WTC11 (cell line): ENCODE measurements around the gene MLXIPL. TPM values are rescaled to one million over a fixed set of nuclear protein-coding genes. Genes with fewer than 3 reads are reported as not detected.
A peak's percentile ranks its signal among the peaks of the same experiment; 100 is the strongest.
"Not testable (repeated sequence)": the region's sequence is repeated elsewhere in the genome, so short reads cannot be mapped to it uniquely, and the experiment has no call there.

Source experiments
- ATAC-seq: fragments of 200-7000 bp; cut with Tn5 transposase; 2 replicates; pipeline ENCODE4 v1.10.0; 2021; ENCODE audit warnings: mild to moderate bottlenecking, moderate library complexity
- CTCF ChIA-PET: fragments of 300-600 bp; sonication (Branson Sonifier 250); formaldehyde crosslinking; loops from one replicate; lab custom pipeline; 2021; ENCODE audit warnings: antibody characterized with exemption; lab: Charles Lee
- POLR2A ChIA-PET: fragments of 350-600 bp; sonication (Branson Sonifier 250); formaldehyde crosslinking; loops from one replicate; lab custom pipeline; 2021; ENCODE audit warnings: antibody characterized with exemption; lab: Charles Lee
- DNase-seq: peaks from one replicate; pipeline ENCODE4 v3.0.0; 2021; ENCODE audit warnings: low spot score
- H3K27ac Mint-ChIP-seq: 2 replicates; pipeline ENCODE4 v1.8.0; 2021; ENCODE audit warnings: mixed read lengths
- H3K27me3 Mint-ChIP-seq: 2 replicates; pipeline ENCODE4 v1.8.0; 2021; ENCODE audit warnings: low read depth, mild to moderate bottlenecking, moderate library complexity, mixed read lengths
- H3K36me3 Mint-ChIP-seq: 2 replicates; pipeline ENCODE4 v1.8.0; 2021; ENCODE audit warnings: mixed read lengths
- H3K4me1 Mint-ChIP-seq: 2 replicates; pipeline ENCODE4 v1.8.0; 2022; ENCODE audit warnings: mixed read lengths
- H3K4me3 Mint-ChIP-seq: 2 replicates; pipeline ENCODE4 v1.8.0; 2021; ENCODE audit warnings: mild to moderate bottlenecking, moderate library complexity, mixed read lengths
- H3K9me3 Mint-ChIP-seq: 2 replicates; pipeline ENCODE4 v1.8.0; 2021; ENCODE audit warnings: mixed read lengths
- FOXP1 ChIP-seq: sonication (generic); formaldehyde crosslinking; IDR thresholded peaks from 2 replicates; pipeline ENCODE4 v1.8.0; 2022; ENCODE audit warnings: missing genetic modification reagents, mild to moderate bottlenecking, moderate library complexity, borderline replicate concordance
- GABPB1 ChIP-seq: sonication (generic); formaldehyde crosslinking; IDR thresholded peaks from 2 replicates; pipeline ENCODE4 v1.8.1; 2023; ENCODE audit warnings: mild to moderate bottlenecking, missing genetic modification reagents
- GTF2I ChIP-seq: fragments of 250-450 bp; sonication (Bioruptor Pico); conservative IDR thresholded peaks from 2 replicates; pipeline ENCODE4 v1.4.0; 2021; ENCODE audit warnings: mild to moderate bottlenecking
- HMGA2 ChIP-seq: fragments of 250-450 bp; sonication (Bioruptor Pico); IDR thresholded peaks from 2 replicates; pipeline ENCODE4 v1.4.0; 2021; ENCODE audit warnings: mild to moderate bottlenecking, moderate library complexity
- MXD4 ChIP-seq: fragments of 250-450 bp; sonication (Bioruptor Pico); IDR thresholded peaks from 2 replicates; pipeline ENCODE4 v1.8.0; 2021; ENCODE audit warnings: mild to moderate bottlenecking, moderate library complexity, borderline replicate concordance
- PRRX2 ChIP-seq: fragments of 250-450 bp; sonication (Bioruptor Pico); IDR thresholded peaks from 2 replicates; pipeline ENCODE4 v1.8.0; 2021; ENCODE audit warnings: mild to moderate bottlenecking
- SOX15 ChIP-seq: fragments of 250-450 bp; sonication (Bioruptor Pico); IDR thresholded peaks from 2 replicates; pipeline ENCODE4 v1.9.0; 2021; ENCODE audit warnings: mild to moderate bottlenecking
- SP1 ChIP-seq: sonication (generic); formaldehyde crosslinking; conservative IDR thresholded peaks from 2 replicates; pipeline ENCODE4 v1.8.1; 2022; ENCODE audit warnings: missing genetic modification reagents
- ZNF121 ChIP-seq: sonication (generic); formaldehyde crosslinking; IDR thresholded peaks from 2 replicates; pipeline ENCODE4 v1.8.0; 2023; ENCODE audit warnings: missing genetic modification reagents
- ZNF232 ChIP-seq: sonication (generic); formaldehyde crosslinking; IDR thresholded peaks from 2 replicates; pipeline ENCODE4 v1.8.0; 2022; ENCODE audit warnings: mild to moderate bottlenecking, missing genetic modification reagents
- total RNA-seq: library from RNA; stranded (reverse); gene quantifications from 3 replicates; pipeline ENCODE4 v1.2.3, GENCODE V29; 2021
- TF ChIP-seq, protein P1 (sequence below): sonication (generic); formaldehyde crosslinking; IDR thresholded peaks from 2 replicates; pipeline ENCODE4 v1.8.0; 2023; ENCODE audit warnings: missing genetic modification reagents
- TF ChIP-seq, protein P2 (sequence below): sonication (generic); formaldehyde crosslinking; IDR thresholded peaks from 2 replicates; pipeline ENCODE4 v1.8.1; 2023; ENCODE audit warnings: mild to moderate bottlenecking, moderate library complexity, missing genetic modification reagents
- TF ChIP-seq, protein P3 (sequence below): sonication (generic); formaldehyde crosslinking; IDR thresholded peaks from 2 replicates; pipeline ENCODE4 v1.8.0; 2023; ENCODE audit warnings: missing genetic modification reagents, mild to moderate bottlenecking, borderline replicate concordance
- TF ChIP-seq, protein P4 (sequence below): sonication (generic); formaldehyde crosslinking; IDR thresholded peaks from 2 replicates; pipeline ENCODE4 v1.8.1; 2022; ENCODE audit warnings: mild to moderate bottlenecking, moderate library complexity, missing genetic modification reagents
- TF ChIP-seq, protein P5 (sequence below): sonication (generic); formaldehyde crosslinking; IDR thresholded peaks from 2 replicates; pipeline ENCODE4 v1.8.0; 2022; ENCODE audit warnings: mild to moderate bottlenecking, missing genetic modification reagents
- TF ChIP-seq, protein P6 (sequence below): fragments of 250-450 bp; sonication (Bioruptor Pico); IDR thresholded peaks from 2 replicates; pipeline ENCODE4 v1.9.0; 2021; ENCODE audit warnings: moderate library complexity, mild to moderate bottlenecking, inconsistent platforms, borderline replicate concordance

MLXIPL gene
- total RNA-seq, 1 experiment from 2014 or later = 20.4 TPM

DNA sequence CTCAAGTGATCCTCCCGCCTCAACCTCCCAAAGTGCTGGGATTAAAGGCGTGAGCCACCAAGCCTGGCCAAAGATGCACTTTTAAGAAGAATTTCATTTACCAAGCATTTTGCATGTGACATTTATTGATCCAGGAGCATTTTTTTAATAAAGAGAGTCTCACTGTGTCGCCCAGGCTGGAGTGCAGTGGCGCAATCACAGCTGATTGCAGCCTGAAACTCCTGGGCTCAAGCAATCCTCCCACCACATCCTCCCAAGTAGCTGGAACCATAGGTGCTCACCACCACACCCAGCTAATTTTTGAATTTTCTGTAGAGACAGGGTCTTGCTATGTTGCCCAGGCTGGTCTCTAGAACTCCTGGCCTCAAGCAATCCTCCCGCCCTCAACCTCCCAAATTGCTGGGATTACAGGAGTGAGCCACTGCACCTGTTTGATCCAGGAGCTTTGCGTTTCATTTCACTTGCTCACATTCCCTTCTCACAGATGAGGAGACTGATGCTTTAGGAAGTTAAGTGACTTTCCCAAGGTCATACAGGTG lies 41.6 kb downstream of the MLXIPL start:
- TF ChIP-seq, protein P1, sequence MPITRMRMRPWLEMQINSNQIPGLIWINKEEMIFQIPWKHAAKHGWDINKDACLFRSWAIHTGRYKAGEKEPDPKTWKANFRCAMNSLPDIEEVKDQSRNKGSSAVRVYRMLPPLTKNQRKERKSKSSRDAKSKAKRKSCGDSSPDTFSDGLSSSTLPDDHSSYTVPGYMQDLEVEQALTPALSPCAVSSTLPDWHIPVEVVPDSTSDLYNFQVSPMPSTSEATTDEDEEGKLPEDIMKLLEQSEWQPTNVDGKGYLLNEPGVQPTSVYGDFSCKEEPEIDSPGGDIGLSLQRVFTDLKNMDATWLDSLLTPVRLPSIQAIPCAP (CRISPR knock-in tag) = no peak
- TF ChIP-seq ZNF121 (CRISPR knock-in tag) = peak; percentile 57; the same call in 1 of the 2 replicates
- ChIA-PET POLR2A (no interaction called here), CTCF (no interaction called here)
- ATAC-seq = no peak
- no peak for DNase-seq
- Mint-ChIP-seq H3K4me3 (no peak overlapping the region), H3K9me3 (no peaks in the 10 kb centered on the region), H3K27me3 (peaks cover 76% of the 10 kb centered on the region), H3K36me3 (no peaks in the 10 kb centered on the region), H3K4me1 (peaks cover 8% of the 10 kb centered on the region), H3K27ac (no peak overlapping the region)

DNA sequence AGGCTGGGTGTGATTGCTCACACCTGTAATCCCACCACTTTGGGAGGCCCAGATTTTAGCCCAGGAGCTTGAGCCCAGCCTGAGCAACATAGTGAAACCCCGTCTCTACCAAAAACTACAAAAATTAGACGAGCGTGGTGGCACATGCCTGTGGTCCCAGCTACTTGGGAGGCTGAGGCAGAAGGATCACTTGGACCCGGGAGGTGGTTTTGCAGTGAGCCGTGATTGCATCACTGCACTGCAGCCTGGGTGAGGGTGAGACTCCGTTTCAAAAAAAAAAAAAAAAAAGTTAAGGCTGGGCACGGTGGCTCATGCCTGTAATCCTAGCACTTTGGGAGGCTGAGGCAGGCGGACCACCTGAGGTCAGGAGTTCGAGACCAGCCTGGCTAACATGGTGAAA lies 43.3 kb downstream of the MLXIPL start:
- H3K36me3 Mint-ChIP-seq, ATAC-seq, H3K4me3 Mint-ChIP-seq, DNase-seq, H3K27ac Mint-ChIP-seq, H3K9me3 Mint-ChIP-seq, POLR2A ChIA-PET: not testable (repeated sequence)
- CTCF ChIA-PET = interaction anchor here (0.7 to 0.9 kb wide), 2 partner anchors 20 to 26 kb away, joined by 3 read pairs; no protein-coding TSS in a partner anchor
- peaks cover 63% of the 10 kb centered on the region for H3K27me3 Mint-ChIP-seq
- peaks cover 16% of the 10 kb centered on the region for H3K4me1 Mint-ChIP-seq

DNA sequence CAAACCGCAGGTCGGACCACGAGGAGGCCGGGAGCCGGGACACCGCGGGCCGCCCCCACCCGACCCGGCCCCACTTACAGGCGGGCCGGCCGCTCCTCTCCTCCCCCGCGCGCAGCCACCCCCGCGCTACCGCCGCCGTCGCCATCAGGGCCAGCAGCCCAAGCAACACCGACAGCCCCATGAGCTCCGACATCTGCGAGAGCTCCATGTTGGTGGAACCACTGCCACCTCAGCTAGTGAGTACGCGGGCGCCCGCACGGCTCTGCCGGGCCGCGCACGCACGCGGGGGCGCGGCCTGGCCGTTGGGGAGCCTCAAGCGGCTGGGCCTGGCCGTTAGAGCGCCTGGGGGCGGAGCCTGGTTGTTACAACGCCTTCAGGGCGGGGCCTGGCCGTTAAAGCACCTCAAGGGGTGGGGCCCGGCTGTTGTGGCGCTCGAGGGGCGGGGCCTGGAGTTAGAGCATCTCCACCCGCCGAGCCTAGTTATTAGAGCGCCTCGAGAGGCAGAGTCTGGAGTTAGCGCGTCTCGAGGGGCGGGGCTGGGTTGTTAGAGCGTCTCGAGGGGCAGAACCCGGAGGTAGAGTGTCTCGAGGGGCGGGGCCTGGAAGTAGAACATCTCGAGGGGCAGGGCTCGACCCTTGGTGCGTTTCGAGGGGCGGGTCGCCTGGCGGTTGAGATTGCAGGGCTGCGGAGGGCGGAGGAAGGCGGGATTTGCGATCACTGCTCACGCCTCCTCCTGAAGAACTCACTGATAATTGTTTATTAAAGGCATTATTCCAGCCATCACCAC lies 45.8 kb downstream of the MLXIPL start, which contains the start of gene TBL2:
Gene TBL2, minus strand, starts transcription at position 238 of the 787 bp plus-strand sequence. Its CDS starts 30 bp downstream, at position 208.
- DNase-seq (peak; percentile 99), ATAC-seq (peak; percentile 93)
- Mint-ChIP-seq H3K4me3 (peak within 1 kb of the TSS; percentile 86), H3K27ac (peak within 1 kb of the TSS; percentile 94), H3K4me1 (peaks cover 16% of the 10 kb centered on the region), H3K27me3 (peaks cover 45% of the 10 kb centered on the region), H3K9me3 (no peaks in the 10 kb centered on the region), H3K36me3 (peaks cover 14% of the 10 kb centered on the region)
- ChIA-PET POLR2A (interaction anchor here (0.5 to 2.6 kb wide), 4 partner anchors 11 to 140 kb away, joined by 3 to 12 read pairs (median 3); partner anchors contain the start of gene BAZ1B), CTCF (interaction anchor here (0.5 to 1.4 kb wide), 10 partner anchors 9 to 560 kb away, joined by 3 to 12 read pairs (median 4); partner anchors contain the start of genes BAZ1B and VPS37D)
- TF ChIP-seq MXD4 (CRISPR knock-in tag) (no peak), SP1 (CRISPR knock-in tag) (peak; percentile 84), GTF2I (CRISPR knock-in tag) (no peak), GABPB1 (peak; percentile 41; the same call in 1 of the 2 replicates), PRRX2 (CRISPR knock-in tag) (no peak), HMGA2 (CRISPR knock-in tag) (no peak), SOX15 (CRISPR knock-in tag) (no peak), FOXP1 (no peak; the same call in 1 of the 2 replicates), ZNF232 (CRISPR knock-in tag) (no peak)
- TF ChIP-seq, protein P2, sequence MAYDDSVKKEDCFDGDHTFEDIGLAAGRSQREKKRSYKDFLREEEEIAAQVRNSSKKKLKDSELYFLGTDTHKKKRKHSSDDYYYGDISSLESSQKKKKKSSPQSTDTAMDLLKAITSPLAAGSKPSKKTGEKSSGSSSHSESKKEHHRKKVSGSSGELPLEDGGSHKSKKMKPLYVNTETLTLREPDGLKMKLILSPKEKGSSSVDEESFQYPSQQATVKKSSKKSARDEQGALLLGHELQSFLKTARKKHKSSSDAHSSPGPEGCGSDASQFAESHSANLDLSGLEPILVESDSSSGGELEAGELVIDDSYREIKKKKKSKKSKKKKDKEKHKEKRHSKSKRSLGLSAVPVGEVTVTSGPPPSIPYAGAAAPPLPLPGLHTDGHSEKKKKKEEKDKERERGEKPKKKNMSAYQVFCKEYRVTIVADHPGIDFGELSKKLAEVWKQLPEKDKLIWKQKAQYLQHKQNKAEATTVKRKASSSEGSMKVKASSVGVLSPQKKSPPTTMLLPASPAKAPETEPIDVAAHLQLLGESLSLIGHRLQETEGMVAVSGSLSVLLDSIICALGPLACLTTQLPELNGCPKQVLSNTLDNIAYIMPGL (CRISPR knock-in tag) = 0 out of 2 replicates have a peak, but pooled peaks have one; percentile 48
- TF ChIP-seq, protein P3, sequence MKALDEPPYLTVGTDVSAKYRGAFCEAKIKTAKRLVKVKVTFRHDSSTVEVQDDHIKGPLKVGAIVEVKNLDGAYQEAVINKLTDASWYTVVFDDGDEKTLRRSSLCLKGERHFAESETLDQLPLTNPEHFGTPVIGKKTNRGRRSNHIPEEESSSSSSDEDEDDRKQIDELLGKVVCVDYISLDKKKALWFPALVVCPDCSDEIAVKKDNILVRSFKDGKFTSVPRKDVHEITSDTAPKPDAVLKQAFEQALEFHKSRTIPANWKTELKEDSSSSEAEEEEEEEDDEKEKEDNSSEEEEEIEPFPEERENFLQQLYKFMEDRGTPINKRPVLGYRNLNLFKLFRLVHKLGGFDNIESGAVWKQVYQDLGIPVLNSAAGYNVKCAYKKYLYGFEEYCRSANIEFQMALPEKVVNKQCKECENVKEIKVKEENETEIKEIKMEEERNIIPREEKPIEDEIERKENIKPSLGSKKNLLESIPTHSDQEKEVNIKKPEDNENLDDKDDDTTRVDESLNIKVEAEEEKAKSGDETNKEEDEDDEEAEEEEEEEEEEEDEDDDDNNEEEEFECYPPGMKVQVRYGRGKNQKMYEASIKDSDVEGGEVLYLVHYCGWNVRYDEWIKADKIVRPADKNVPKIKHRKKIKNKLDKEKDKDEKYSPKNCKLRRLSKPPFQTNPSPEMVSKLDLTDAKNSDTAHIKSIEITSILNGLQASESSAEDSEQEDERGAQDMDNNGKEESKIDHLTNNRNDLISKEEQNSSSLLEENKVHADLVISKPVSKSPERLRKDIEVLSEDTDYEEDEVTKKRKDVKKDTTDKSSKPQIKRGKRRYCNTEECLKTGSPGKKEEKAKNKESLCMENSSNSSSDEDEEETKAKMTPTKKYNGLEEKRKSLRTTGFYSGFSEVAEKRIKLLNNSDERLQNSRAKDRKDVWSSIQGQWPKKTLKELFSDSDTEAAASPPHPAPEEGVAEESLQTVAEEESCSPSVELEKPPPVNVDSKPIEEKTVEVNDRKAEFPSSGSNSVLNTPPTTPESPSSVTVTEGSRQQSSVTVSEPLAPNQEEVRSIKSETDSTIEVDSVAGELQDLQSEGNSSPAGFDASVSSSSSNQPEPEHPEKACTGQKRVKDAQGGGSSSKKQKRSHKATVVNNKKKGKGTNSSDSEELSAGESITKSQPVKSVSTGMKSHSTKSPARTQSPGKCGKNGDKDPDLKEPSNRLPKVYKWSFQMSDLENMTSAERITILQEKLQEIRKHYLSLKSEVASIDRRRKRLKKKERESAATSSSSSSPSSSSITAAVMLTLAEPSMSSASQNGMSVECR (CRISPR knock-in tag) = no peak
- TF ChIP-seq, protein P4, sequence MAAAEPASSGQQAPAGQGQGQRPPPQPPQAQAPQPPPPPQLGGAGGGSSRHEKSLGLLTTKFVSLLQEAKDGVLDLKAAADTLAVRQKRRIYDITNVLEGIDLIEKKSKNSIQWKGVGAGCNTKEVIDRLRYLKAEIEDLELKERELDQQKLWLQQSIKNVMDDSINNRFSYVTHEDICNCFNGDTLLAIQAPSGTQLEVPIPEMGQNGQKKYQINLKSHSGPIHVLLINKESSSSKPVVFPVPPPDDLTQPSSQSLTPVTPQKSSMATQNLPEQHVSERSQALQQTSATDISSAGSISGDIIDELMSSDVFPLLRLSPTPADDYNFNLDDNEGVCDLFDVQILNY (CRISPR knock-in tag) = peak; percentile 62; the same call in 1 of the 2 replicates
- TF ChIP-seq, protein P5, sequence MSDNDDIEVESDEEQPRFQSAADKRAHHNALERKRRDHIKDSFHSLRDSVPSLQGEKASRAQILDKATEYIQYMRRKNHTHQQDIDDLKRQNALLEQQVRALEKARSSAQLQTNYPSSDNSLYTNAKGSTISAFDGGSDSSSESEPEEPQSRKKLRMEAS = peak; percentile 34; the same call in 1 of the 2 replicates
- TF ChIP-seq, protein P6, sequence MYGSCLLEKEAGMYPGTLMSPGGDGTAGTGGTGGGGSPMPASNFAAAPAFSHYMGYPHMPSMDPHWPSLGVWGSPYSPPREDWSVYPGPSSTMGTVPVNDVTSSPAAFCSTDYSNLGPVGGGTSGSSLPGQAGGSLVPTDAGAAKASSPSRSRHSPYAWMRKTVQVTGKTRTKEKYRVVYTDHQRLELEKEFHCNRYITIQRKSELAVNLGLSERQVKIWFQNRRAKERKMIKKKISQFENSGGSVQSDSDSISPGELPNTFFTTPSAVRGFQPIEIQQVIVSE (CRISPR knock-in tag) = no peak
